DOHH2 (cell line): ENCODE data around the gene CAB39.

Experiments
- CTCF ChIP-seq: fragments of 200-600 bp; sonication (generic); IDR thresholded peaks from one replicate; pipeline ENCODE4 v1.5.1; 2014; ENCODE audit warnings: antibody characterized with exemption, mild to moderate bottlenecking, low read depth, low read length; ENCODE audit not compliant: poor library complexity, severe bottlenecking
- EZH2phosphoT487 ChIP-seq: fragments of 200-600 bp; sonication (generic); IDR thresholded peaks from 2 replicates; pipeline ENCODE4 v1.6.1; 2017; ENCODE audit warnings: borderline replicate concordance, mild to moderate bottlenecking, antibody characterized with exemption, low read length, moderate library complexity, mixed read lengths

- TF ChIP-seq CTCF (no peak), EZH2phosphoT487 (no peak)
These were observed 78.3 kb downstream of the CAB39 start for GRCh38 chr2:230790981-230791380.
